ENCODE results near the gene C5orf63. TPM values are rescaled to one million over a fixed set of nuclear protein-coding genes. Genes with fewer than 3 reads are reported as not detected.

Gene C5orf63
- total and polyA plus RNA-seq, 2 of the 13 experiments (the other 11 are each of a cell fraction or from before 2014, with no cell fraction given), result 7.9 to 8.8 TPM

GRCh38 chr5:127083711-127084110 is 10.4 kb upstream of the C5orf63 start (continued):
- TF ChIP-seq ZFP91 (CRISPR knock-in tag; IDR thresholded peaks at IDR 0.05; ENCODE audit: borderline replicate concordance) (no peak), ZBTB1 (CRISPR knock-in tag; IDR thresholded peaks at IDR 0.05; ENCODE audit: borderline replicate concordance) (no peak), ZNF674 (CRISPR knock-in tag; IDR thresholded peaks at IDR 0.05; ENCODE audit: low read depth) (no peak), SMAD1 (CRISPR knock-in tag; IDR thresholded peaks at IDR 0.05; ENCODE audit: borderline replicate concordance, low read depth) (no peak), ZNF577 (CRISPR knock-in tag; IDR thresholded peaks at IDR 0.05; ENCODE audit: borderline replicate concordance, low read depth) (no peak), RCOR2 (CRISPR knock-in tag; IDR thresholded peaks at IDR 0.05) (no peak), RFX1 (IDR thresholded peaks at IDR 0.05) (no peak), ZNF781 (CRISPR knock-in tag; IDR thresholded peaks at IDR 0.05; ENCODE audit: borderline replicate concordance, not compliant biosample characterization) (no peak), NR2C2 (CRISPR knock-in tag; IDR thresholded peaks at IDR 0.05; ENCODE audit: borderline replicate concordance) (no peak), GTF2F1 (IDR thresholded peaks at IDR 0.05; ENCODE audit: low read length) (no peak)
- TF ChIP-seq, protein P1, sequence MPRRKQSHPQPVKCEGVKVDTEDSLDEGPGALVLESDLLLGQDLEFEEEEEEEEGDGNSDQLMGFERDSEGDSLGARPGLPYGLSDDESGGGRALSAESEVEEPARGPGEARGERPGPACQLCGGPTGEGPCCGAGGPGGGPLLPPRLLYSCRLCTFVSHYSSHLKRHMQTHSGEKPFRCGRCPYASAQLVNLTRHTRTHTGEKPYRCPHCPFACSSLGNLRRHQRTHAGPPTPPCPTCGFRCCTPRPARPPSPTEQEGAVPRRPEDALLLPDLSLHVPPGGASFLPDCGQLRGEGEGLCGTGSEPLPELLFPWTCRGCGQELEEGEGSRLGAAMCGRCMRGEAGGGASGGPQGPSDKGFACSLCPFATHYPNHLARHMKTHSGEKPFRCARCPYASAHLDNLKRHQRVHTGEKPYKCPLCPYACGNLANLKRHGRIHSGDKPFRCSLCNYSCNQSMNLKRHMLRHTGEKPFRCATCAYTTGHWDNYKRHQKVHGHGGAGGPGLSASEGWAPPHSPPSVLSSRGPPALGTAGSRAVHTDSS (CRISPR knock-in tag; conservative IDR thresholded peaks at IDR 0.05), result no peak
